ENCODE results near the gene OAS1.

The OAS1 gene

DNA sequence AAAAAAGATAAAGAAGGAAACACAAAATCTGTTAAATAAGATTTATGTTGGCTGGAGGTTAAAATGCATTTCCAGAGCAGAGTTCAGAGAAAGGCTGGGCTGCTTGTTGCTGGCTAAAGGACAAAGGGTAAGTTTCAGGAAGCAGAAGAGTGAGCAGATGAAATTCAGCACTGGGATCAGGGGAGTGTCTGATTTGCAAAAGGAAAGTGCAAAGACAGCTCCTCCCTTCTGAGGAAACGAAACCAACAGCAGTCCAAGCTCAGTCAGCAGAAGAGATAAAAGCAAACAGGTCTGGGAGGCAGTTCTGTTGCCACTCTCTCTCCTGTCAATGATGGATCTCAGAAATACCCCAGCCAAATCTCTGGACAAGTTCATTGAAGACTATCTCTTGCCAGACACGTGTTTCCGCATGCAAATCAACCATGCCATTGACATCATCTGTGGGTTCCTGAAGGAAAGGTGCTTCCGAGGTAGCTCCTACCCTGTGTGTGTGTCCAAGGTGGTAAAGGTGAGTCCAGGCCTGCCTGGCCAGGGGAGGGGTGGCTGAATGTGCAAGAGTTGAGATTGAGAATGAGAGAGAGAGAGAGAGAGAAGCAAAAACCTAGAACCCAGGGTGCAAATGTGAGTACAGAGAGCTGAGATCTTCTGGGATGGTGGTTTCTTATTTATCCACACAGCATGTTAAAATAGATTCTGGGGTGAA lies at the start of gene OAS1:
Gene OAS1 (plus strand): TSS at position 251 of the 703 bp plus-strand sequence. CDS start 78 bp downstream, at position 329.
- peak in 3 of 56 donors; percentile 10 to 32 (median 13) for DNase-seq

DNA sequence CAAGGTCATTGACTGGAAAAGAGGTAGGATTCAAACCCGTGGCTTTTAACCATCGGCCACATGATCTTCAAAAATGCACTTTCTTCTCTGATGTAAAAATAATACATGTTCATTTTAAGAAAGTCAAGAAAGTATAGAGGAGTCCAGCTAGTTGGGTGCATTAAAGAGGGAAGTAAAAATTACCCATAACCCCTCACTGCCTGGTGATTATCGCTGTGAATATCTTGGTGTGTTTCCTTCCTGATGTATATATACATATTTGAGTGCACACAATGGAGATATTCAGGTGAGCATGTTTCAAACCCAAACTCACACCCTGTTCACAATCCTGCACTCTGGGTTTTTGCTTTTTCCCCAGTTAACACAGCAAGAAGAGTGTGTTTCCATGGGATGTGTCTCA lies 47.5 kb upstream of the OAS1 start:
- no peak for DNase-seq

DNA sequence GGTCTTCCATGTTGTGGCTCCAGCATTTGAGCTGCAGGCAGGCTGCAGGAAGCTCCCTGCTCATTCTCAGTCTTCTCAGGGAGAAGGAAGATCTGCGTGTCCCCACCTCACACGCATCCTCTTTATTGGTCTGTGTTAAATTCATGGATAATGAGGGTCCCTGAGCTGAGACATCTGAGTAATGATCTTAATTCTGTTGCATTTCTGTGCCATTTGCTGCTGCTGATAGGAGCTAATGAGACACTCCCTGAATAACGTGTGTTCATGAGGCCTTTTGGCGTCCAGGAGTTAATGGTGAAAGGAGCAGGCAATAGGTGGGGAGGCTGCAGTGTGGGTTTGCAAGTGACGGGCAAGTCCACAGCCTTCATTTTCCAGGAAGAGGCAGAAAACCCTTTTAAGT lies 46.6 kb upstream of the OAS1 start:
- no peak for DNase-seq

DNA sequence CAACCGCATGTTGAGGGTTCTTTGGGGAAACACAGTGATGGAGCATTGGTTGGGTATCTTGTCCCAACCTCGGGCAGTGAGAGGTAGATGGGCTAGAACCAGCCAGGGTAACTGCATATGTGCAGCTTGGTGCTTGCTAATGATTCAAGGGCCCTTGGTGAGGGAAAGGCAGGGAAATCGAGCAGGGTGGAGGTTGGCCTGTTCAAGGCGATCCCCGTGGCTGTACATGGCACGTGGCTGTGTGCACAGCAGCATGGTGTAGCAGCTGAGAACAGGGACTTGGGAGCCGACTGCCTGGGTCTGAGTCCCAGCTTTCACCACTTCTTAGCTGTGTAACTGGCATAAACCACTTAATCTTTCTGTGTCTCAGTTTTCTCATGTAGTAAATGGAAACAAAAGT lies 45.5 kb upstream of the OAS1 start:
- DNase-seq, result no peak

DNA sequence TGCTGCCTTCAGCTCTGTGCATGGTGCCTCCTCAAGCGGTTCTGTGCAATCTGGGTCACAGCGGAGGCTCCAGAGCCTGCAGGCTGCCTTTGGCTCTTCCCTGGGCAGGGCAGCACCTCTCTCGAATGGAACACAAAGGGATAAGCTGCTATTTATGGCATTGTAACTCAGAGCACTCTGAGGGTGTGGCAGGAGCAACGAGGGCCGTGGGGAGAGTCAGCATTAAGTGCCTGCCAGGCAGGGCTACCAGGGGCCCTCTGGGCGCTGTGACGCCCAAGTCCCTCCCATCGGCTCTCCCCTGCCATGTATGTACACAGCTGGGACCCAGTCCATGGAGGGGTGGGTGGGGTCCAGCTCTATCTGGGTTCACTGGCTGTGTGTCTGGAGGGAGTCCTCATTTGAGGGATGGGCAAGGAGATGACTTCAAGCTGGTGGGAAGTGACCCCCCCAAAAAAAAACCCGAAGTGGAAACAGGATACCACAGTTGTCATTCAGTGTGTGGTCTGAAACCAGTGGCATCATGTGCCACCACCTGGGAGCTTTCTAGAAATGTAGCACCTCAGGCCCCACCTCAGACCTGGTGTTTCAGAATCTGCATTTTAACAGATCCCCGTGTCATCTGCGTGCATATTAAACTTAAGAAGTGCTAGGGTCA lies 44.0 kb upstream of the OAS1 start:
- DNase-seq, result no peak

DNA sequence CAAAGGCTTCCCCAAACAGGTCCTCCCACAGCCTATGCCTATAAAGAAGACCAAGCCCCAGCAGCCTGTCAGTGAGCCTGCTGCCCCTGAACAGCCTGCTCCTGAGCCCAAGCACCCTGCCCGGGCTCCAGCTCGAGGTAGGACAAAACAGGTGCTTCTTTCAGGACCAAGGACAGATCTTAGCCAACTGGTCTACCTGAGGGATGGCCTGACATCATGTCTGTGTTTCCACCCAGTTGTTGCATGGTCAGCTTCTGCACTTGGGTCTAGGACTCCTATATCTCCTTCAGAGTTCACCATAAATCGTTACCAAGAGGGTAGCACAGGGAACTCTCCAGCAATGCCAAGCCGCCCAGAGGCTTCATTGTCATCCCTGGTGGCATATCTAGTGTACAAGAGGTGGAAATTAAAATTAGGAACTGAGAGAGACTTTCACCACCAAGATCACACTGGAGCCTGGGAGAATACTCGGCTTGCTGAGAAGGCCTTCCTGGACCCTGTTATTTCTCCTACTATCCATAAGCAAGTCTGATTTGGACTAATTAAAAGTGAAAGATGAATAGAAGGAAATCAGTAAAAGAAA lies 38.2 kb upstream of the OAS1 start:
- no peak for DNase-seq

DNA sequence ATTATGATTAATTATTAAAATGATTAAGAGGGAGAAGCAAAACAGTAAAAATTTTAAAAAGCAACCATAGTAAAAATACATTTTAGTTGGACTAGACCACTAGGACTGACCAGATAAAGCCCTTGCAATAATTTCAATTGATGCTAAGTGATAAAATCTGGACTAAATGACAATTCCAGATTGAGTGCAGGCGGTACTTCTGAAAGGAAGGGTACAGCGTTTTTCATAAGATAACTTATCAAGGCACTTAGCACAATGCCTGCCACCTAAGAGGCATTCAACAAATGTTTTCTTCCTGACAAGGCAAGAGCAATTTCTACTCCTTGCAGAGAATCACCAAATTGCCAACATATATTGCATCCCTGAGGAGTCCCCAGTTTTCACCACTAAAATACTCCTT lies 37.7 kb upstream of the OAS1 start:
- DNase-seq, result no peak

DNA sequence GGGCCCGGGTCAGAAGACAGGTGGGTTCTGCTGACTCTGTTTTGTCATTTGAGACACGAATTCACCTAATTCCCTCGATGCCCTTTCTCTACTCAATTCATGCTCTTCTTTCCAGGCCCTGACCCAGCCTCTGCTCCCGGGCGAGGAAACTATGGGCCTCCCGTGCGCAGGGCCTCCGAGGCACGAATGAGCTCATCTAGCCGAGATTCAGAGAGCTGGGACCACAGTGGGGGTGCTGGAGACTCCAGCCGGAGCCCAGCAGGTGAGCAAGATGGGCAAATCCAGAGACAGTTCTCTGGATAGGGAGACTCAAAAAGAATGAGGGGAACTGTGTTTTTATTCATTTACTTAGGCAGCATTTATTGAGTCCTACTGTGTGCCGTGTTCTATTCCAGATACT lies 37.0 kb upstream of the OAS1 start:
- DNase-seq, result no peak

DNA sequence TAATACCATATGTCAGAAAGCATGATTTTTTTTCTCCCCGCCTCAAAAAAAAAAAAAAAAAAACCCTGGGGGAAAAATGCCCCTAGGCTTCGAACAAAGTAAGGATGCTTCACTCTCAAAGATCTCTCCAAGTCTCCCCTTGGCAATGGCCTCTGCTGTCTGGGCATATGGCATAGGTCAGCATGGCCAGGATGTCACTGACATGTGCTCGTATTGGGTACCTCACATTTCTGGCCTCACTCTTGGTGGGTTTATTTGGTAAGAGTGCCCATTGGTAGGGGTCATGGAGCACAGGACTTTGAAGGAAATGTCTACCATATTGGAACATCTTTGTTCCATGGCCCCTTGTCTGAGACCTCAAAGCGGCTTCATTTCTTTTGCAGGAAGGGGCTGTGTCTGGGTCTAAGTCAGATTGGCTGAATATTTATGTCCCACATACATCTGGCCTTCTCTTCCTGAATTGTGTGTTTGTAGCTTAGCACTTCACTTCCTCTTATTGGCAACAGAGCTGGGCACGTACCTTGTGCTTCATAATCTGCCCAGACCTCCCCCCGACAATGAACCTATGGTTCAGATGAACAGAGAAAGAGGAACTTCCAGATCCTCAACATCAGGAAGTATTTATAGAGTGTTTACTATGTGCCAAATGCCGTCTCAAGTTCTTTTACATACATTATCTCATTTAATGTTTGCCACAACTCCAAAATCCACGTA lies 36.3 kb upstream of the OAS1 start:
- DNase-seq, result no peak

DNA sequence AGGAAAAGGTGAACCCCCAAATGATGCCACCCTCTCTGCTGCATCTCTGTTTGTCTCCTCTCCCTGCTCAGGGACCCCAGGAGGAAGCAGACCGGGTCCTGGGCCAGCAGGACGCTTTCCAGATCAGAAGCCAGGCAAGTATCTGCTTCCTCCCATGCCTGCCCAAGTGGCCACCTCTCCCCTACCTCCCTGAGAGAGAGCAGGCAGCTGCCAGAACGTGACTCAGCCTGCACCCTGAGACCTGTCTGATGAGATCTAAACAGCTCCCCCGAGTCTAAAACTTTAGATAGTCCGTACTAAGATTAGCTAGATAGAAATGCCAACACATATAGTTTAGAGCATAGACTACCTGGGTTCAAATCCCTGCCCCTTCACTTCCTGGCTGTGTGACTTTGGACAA lies 31.2 kb upstream of the OAS1 start:
- DNase-seq, result no peak

DNA sequence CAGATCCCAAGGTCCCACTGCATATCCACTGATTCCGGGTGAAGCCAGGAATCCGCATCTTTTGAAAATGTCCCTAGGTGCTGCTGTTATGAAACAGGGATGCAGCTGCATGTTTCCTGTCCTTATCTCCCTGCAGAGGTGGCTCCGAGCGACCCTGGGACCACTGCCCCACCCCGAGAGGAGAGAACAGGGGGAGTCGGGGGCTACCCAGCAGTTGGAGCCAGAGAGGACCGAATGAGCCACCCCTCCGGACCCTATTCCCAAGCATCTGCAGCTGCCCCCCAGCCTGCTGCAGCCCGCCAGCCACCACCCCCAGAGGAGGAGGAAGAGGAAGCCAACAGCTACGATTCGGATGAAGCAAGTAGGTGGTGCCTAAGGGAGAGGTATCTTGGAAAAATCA lies 30.3 kb upstream of the OAS1 start:
- no peak for DNase-seq

DNA sequence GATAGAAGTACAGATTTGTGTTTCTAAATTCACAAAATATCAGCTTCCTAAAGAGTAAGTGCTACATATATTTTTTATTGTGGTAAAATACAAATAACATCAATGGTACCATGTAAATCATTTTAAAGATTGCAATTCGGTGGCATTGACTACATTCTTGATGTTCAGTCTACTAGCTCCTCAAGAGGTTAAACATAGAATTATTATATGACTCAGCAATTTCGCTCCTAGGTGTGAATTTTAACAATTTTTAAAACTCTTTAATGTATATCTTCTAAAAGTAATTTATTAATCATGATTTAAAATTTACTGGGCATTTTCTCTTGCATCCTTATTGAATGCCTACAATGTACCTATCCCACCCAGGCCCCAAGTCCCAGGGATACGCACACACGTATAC lies 29.8 kb upstream of the OAS1 start:
- no peak for DNase-seq

DNA sequence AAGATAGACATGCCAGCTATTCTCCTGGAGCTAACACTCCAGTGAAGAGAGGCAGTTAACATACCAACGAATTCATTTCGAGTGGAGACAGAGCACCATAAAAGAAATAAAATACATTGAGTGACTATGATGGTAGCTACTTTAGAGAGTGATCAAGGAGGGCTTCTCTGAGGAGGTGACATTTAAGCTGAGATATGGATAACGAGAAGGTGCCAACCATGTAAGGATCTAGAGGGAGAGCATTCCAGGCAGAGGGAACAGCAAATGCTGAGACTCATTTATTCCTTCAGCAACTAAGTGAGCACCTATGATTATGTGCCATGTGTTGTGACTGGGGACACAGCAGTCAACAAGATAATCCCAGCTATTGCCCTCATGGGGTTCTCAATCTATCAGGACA lies 28.3 kb upstream of the OAS1 start:
- DNase-seq, result no peak

DNA sequence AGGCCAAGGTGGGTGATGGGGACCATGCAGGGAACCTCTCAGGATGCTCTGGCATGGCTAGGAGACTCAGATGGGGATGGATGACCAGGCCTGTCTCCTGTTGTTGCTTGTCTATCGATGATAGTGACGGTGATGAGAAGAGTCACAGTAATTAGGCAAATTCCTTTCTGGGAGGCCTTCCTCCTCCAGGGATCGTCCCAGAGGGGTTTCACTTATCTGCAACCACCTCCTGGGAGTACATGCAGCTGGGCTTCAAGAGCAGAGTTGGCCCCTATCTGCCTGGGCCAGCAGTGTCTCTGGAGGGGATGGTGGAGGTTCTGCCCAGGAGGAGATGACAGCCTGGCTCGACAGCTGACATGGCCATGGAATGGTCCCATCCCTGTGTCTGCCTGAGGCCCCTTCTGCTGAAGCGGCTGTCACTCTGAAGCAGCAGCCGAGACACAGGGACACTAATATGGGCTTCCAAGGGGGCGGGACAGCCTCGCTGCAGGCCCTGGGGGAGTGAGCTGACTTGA lies 27.5 kb upstream of the OAS1 start:
- DNase-seq, result no peak

DNA sequence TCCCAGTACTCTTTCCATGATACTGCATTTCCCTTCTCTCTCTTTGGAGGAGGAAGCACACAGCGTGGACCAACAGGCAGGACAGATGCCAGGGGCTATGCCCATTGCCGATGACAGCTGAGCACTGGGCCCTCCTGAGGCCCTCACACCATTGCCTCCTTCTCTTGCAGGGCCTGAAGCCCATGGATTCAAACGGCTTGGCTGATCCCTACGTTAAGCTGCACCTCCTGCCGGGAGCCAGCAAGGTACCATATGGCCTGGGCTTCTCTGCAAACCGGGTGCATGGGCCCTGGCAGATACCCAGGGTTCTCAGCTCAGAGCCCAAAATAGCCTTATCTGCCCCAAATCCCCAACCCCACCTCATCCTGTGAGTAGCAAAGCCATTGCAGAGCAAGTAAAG lies 25.2 kb upstream of the OAS1 start:
- DNase-seq, result no peak

DNA sequence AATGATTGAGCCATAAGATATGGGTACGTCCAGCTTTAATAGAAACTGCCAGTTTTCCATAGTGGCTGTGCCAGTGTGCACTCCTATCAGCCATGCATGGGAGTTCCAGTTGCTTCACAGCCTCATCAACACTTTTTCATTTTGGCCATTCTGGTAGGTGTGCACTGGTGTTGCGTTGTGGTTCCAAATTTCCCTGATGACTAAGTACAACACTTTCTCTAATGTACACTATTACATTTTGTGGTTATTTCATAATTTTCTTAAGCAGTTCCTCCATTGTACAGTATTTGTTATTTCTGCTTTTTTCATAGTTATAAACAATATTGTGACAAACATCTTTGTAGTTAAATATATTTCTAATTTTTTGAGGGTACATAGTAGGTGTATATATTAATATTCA lies 21.5 kb upstream of the OAS1 start:
- no peak for DNase-seq

DNA sequence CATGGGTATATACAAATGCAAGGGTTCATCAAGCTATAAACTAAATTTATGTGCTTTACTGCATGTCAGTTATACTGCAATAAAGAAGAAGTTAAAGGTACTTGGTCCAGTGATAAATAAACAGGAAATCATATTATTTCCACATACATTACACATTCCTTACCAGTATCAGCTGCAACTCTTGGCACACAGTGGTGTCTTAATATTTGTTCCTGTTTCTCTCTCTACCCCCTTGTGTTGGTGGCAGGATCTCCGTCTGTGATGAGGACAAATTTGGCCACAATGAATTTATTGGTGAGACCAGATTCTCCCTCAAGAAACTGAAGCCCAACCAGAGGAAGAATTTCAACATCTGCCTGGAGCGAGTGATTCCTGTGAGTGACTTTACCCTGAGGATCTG lies 19.2 kb upstream of the OAS1 start:
- no peak for DNase-seq

DNA sequence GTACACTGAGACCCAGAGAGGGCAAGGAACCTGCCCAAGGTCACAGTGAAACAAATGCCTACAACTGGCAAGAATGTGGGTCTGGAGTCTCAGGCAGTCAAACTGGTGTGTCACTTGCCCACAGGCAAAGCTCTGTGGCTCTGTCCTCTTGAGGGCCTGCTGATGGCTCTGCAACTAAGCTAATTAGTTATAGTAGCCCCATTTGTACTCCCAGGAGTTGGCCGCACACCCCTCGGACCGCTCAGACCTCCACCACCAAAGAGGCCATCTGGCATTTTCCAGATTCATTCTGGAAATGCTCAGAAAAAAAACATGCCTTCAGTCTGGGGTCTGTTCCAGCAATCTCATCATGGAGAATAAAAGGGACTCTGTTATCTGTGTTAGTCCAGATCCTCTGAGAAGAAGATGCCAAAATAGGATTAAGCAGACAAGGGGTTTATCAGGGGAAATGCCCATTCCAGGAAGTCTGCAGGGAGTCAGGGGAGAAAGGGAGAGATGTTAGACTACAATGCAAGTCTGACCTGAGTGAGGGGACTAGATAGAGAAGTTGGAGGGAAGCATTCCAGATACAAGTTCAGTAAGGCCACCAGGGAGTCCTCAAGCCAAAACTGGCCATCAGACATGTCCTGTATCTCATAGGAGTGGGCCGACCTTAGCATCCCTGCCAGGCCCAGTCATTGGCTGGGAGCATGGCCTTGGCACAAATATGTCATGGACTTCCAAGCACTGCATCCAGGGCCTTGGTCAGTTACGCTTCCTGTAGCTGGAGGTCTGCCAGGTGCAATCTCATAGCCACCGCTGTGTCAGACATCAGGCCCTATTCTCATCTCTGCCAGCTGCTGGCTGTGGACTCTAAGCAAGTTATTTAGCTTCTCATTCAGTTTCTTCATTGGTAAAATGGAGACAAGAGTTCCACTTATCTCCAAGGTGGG lies 15.4 kb upstream of the OAS1 start:
- DNase-seq, result peak in 9 of 56 donors; percentile 11 to 57 (median 22)

DNA sequence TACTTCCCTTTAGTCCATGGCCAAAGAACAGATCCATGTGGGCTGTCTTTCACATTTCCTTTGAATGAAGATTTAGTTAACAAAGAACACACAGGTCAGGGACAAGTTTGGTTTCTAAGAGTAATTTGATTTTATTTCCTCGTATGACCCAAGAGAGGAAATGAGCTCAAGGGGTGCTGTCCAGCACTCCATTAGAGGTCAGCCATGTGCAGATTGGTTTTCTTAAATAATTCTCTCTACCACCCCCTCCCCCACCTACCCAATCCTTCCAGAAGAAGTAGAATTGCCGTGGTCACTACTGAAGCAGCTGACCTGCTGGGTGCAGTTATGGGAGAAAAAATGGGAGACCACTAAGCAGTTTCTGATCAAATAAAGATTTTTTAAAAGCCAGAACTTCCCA lies 13.9 kb upstream of the OAS1 start:
- no peak for DNase-seq

DNA sequence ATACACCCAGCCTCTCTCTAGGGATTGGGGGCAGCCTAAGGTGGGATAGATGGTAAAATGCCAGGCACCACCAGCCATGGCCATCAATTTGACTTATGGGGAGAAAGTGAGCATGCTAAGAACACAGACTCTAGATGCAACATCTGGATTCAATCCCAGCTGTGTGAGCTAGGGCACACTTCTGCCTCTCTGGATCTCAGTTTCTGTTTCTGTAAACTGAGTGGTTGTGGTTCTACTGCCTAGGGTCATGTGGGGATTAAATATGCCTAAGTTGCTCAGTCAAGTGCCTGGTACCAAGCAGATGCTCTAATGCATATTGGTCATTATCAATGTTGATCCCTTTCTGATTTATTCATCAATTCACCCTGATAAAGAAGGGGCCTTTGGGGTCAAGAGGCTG lies 12.6 kb upstream of the OAS1 start:
- no peak for DNase-seq

DNA sequence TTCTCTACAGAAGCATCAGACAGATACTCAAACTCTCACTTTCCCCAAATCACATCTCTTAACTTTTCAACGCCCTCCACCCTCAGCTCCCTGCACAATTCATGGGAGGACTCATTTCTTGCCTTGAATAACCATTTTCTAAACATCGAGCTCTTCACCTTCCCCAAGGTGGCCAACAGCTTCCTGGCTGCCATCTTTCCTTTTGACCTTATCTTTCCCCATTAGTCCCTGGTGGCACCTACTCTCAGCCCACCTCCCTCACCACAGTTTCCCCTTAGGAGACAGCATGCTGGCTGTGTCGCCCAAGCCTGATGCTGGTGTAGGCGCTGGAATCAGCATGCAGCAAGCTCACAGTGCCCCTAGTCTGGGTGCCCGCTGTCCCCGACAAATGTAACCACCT lies 8.4 kb upstream of the OAS1 start:
- no peak for DNase-seq

All from nucleus accumbens (tissue), 56 donors.